Right lobe of liver (tissue), 6 donors: ENCODE results near the gene SRD5A2. TPM values are rescaled to one million over a fixed set of nuclear protein-coding genes. Genes with fewer than 3 reads are reported as not detected.
"Not testable (repeated sequence)": the region's sequence is repeated elsewhere in the genome, so short reads cannot be mapped to it uniquely, and the experiment has no call there.

ENCODE experiments used
- ATAC-seq, 4 donors: fragments of 200-7000 bp; cut with Tn5 transposase; one replicate each; pipeline ENCODE4 v1.9.1; 2020; ENCODE audit warnings: mild to moderate bottlenecking in 4 of 4, moderate library complexity in 4 of 4
- DNase-seq, 3 donors: peaks; one replicate each; pipeline ENCODE4 v3.0.0-alpha.2; 2020
- H3K27ac ChIP-seq, 3 donors: fragments of 200-600 bp; one replicate each; pipeline ENCODE4 v1.8.0; 2022
- H3K27me3 ChIP-seq, 2 donors: fragments of 200-600 bp; one replicate each; pipeline ENCODE4 v1.8.0; 2022
- H3K36me3 ChIP-seq, 4 donors: fragments of 200-600 bp; sonication (generic) in 1 of 4; one replicate each; pipeline versions ENCODE4 v1.5.1 to v1.8.0; 2017 to 2022; ENCODE audit warnings: control low read depth in 1 of 4
- H3K4me1 ChIP-seq, 4 donors: fragments of 200-600 bp; sonication (generic) in 1 of 4; one replicate each; pipeline versions ENCODE4 v1.5.1 to v1.8.0; 2017 to 2022; ENCODE audit warnings: control low read depth in 1 of 4
- H3K4me3 ChIP-seq, 3 donors: fragments of 200-600 bp; one replicate each; pipeline ENCODE4 v1.8.0; 2022
- H3K9me3 ChIP-seq, 4 donors: fragments of 200-600 bp; sonication (generic) in 1 of 4; one replicate each; pipeline versions ENCODE4 v1.5.1 to v1.8.0; 2017 to 2022; ENCODE audit warnings: control low read depth in 1 of 4
- POLR2A ChIP-seq: fragments of 450-650 bp; IDR thresholded peaks from one replicate; pipeline ENCODE4 v1.6.1; 2017; ENCODE audit warnings: antibody characterized with exemption, mild to moderate bottlenecking
- WGBS: methylation state at CpG from one replicate; pipeline ENCODE4 v1.1.6; 2018; ENCODE audit warnings: low coverage, low lambda C conversion rate; ENCODE audit not compliant: insufficient coverage; ENCODE audit errors: missing lambda C conversion rate; 5-methylcytosine and 5-hydroxymethylcytosine counted together
- intact Hi-C, 2 donors: fragments of 100-400 bp; cut with DNase I; formaldehyde crosslinking; loops; one replicate each; pipeline versions ENCODE4 v1.11.2 to v1.14.1; 2022
- total RNA-seq, 6 experiments: library from RNA; depleted of rRNA in 2 of 6; stranded (reverse); fragments of >200 nt in 2 of 6; fragmentation: NEBNext Ultra II Directional in 3 of 6; extraction: Animal tissue kit (Norgen Biotek cat#: 25700) in 3 of 6; gene quantifications; one replicate each; pipeline versions ENCODE4 v1.1.0 to v1.2.4, GENCODE V29; 2016 to 2023
- TF ChIP-seq, protein P1 (sequence below), 4 donors: fragments of 200-600 bp in 3 of 4; fragments of 450-650 bp in 1 of 4; IDR thresholded peaks; one replicate each; pipeline versions ENCODE4 v1.5.1 to v1.8.0; 2016 to 2022; ENCODE audit warnings: antibody characterized with exemption in 4 of 4, mild to moderate bottlenecking in 2 of 4
- donor health status: DM: no; HTN: yes; CAD: no.
- donor health status: DM: no; HTN: no; CAD: no.
- donor health status: DM: no; HTN: no; CAD: no.
- donor health status: DM: no; HTN: yes; CAD: no.
- donor health status: DM: no; HTN: yes; CAD: no.

Gene SRD5A2
- total RNA-seq, 6 experiments from 2014 or later, result 2.3 to 12.0 (median 5.8) TPM

DNA sequence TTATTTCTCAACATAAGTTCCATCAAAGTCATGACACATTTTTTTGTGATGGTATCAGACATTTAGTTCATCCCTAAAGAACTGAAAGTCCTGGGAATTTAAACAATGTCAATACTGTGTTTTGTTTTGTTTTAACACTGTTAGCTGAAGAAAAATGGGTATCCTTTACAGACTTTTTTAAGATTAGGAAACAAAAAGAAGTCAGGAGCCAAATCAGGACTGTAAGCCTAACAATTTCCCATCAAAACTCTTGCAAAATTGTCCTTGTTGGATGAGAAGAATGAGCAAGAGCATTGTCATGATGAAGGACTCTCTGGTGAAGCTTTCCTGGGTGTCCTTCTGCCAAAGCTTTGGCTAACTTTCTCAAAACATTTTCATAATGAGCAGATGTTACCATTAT is 69.4 kb downstream of the SRD5A2 start:
- H3K36me3 ChIP-seq, result no peaks in the 10 kb centered on the region
- no peak overlapping the region for H3K4me3 ChIP-seq
- no peak overlapping the region for H3K27ac ChIP-seq
- no peaks in the 10 kb centered on the region for H3K9me3 ChIP-seq
- ATAC-seq, result no peak
- intact Hi-C loops, result no loop called here
- H3K4me1 ChIP-seq, result no peaks in the 10 kb centered on the region
- no peak for DNase-seq
- TF ChIP-seq, protein P1, sequence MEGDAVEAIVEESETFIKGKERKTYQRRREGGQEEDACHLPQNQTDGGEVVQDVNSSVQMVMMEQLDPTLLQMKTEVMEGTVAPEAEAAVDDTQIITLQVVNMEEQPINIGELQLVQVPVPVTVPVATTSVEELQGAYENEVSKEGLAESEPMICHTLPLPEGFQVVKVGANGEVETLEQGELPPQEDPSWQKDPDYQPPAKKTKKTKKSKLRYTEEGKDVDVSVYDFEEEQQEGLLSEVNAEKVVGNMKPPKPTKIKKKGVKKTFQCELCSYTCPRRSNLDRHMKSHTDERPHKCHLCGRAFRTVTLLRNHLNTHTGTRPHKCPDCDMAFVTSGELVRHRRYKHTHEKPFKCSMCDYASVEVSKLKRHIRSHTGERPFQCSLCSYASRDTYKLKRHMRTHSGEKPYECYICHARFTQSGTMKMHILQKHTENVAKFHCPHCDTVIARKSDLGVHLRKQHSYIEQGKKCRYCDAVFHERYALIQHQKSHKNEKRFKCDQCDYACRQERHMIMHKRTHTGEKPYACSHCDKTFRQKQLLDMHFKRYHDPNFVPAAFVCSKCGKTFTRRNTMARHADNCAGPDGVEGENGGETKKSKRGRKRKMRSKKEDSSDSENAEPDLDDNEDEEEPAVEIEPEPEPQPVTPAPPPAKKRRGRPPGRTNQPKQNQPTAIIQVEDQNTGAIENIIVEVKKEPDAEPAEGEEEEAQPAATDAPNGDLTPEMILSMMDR (IDR thresholded peaks at IDR 0.05), result no peak
- no peak for TF ChIP-seq POLR2A
- H3K27me3 ChIP-seq, result no peaks in the 10 kb centered on the region

DNA sequence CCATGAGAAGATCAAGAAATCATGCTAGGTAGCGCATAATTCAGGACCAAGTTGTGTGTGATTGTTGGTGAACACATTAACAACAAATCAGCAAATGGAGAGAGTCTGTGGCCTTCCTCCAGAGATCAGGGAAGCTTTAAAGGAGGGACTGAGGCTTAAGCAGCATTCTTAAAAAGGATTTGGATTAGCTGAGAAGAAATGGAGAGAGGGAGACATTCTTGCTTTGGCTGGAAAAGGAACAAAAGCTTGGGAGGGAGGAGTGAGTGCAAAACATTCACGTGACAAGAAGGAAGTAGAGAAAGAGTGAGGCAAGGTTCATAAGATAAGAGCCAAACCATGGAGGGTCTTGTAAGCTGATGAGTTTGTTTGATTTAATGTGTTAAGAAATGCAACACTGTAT is 75.6 kb downstream of the SRD5A2 start:
- DNase-seq, result no peak
- Histone ChIP-seq H3K4me1 (no peaks in the 10 kb centered on the region), H3K9me3 (no peaks in the 10 kb centered on the region), H3K27ac (no peak overlapping the region), H3K36me3 (no peaks in the 10 kb centered on the region), H3K4me3 (no peak overlapping the region), H3K27me3 (no peaks in the 10 kb centered on the region)
- WGBS, result 64% methylated on average over 2 of the region's 2 CpGs
- no peak for ATAC-seq
- intact Hi-C loops, result no loop called here
- TF ChIP-seq, protein P1 (IDR thresholded peaks at IDR 0.05), result no peak
- no peak for TF ChIP-seq POLR2A

DNA sequence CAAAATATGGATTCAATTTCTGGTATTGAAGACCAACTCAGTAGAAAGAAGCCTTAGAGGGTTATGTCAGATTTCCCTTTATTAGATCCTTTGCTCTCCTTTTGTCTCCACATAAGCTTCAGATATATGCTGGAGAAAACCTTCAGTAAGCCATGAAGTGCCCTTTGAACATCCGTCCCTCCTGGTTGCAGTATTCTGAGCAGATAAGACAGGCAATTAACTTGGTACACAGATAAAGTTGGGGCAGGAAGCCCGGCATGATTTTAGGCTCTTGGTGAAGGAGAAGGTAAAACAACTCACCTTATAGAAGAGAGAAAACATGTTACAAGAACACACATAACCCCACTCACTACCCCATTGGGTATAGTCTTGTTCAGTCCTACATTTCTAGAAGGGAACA is 76.4 kb downstream of the SRD5A2 start:
- H3K27ac ChIP-seq, result no peak overlapping the region
- H3K27me3 ChIP-seq, result no peaks in the 10 kb centered on the region
- intact Hi-C loops, result no loop called here
- ATAC-seq, result no peak
- no peak overlapping the region for H3K4me3 ChIP-seq
- no peak for DNase-seq
- no peaks in the 10 kb centered on the region for H3K9me3 ChIP-seq
- H3K4me1 ChIP-seq, result no peaks in the 10 kb centered on the region
- no peaks in the 10 kb centered on the region for H3K36me3 ChIP-seq
- 54% methylated on average over 2 of the region's 2 CpGs for WGBS
- TF ChIP-seq, protein P1 (IDR thresholded peaks at IDR 0.05), result no peak
- TF ChIP-seq POLR2A, result no peak

DNA sequence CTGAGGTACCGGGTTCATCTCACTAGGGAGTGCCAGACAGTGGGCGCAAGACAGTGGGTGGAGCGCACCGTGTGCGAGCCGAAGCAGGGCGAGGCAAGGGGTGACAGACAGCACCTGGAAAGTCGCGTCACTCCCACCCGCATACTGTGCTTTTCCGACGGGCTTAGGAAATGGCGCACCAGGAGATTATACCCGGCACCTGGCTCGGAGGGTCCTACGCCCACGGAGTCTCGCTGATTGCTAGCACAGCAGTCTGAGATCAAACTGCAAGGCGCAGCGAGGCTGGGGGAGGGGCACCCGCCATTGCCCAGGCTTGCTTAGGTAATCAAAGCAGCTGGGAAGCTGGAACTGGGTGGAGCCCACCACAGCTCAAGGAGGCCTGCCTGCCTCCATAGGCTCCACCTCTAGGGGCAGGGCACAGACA is 84.3 kb downstream of the SRD5A2 start:
- H3K27me3 ChIP-seq, DNase-seq, H3K4me3 ChIP-seq, H3K36me3 ChIP-seq, H3K27ac ChIP-seq, H3K4me1 ChIP-seq, intact Hi-C loops, ATAC-seq, H3K9me3 ChIP-seq: not testable (repeated sequence)
- 73% methylated on average over 2 of the region's 21 CpGs for WGBS

DNA sequence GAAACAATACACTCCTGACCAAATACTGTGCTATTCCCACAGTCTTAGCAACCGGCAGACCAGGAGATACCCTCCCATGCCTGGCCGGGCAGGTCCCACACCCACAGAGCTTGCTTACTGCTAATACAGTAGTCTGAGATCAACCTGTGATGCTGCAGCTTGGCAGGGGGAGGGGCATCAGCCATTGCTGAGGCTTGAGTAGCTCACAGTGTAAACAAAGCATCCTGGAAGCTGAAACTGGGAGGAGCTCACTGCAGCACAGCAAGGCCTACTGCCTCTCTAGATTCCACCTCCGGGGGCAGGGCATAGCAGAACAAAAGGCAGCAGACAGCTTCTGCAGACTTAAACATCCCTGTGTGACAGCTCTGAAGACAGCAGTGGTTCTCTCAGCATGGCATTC is 91.4 kb downstream of the SRD5A2 start:
- H3K4me1 ChIP-seq, intact Hi-C loops, H3K27me3 ChIP-seq, H3K27ac ChIP-seq, H3K9me3 ChIP-seq, H3K4me3 ChIP-seq, H3K36me3 ChIP-seq, ATAC-seq, DNase-seq: not testable (repeated sequence)
- no CpG with 5 or more reads among the region's 3 CpGs for WGBS

DNA sequence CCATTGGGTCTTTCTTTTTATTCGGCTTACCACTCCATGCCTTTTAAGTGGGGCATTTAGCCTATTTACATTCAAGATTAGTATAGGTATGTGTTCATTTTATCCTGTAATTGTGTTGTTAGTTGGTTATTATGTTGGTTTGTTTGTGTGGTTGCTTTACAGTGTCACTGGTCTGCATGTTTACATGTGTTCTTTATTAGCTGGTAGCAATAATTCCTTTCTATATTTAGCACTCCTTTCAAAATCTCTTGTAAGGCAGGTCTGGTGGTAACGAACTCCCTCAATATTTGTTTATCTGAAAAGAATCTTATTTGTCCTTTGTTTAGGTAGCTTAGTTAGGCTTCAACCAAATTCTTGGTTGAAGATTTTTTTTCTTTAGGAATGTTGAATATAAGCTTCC is 97.5 kb downstream of the SRD5A2 start:
- ATAC-seq, result no peak
- no peak overlapping the region for H3K27ac ChIP-seq
- no peaks in the 10 kb centered on the region for H3K27me3 ChIP-seq
- H3K9me3 ChIP-seq, result no peaks in the 10 kb centered on the region
- WGBS, result 65% methylated on average over 2 of the region's 2 CpGs
- intact Hi-C loops, result no loop called here
- H3K36me3 ChIP-seq, result no peaks in the 10 kb centered on the region
- no peak overlapping the region for H3K4me3 ChIP-seq
- no peaks in the 10 kb centered on the region for H3K4me1 ChIP-seq
- TF ChIP-seq, protein P1 (IDR thresholded peaks at IDR 0.05), result no peak
- TF ChIP-seq POLR2A, result no peak
- no peak for DNase-seq
